Calu3 (cell line): Measurements from ENCODE around the gene MCF2L. TPM values are rescaled to one million over a fixed set of nuclear protein-coding genes. Genes with fewer than 3 reads are reported as not detected.

Source experiments
- BruUV-seq: library from RNA; stranded (reverse); fragments of 400-500 nt; replicated peaks from 2 replicates; lab custom pipeline; 2021; lab: Mats Ljungman, UMichigan
- CTCF ChIA-PET: fragments of 300-600 bp; sonication (Branson Sonifier 250); formaldehyde crosslinking; loops from one replicate; lab custom pipeline; 2022; ENCODE audit warnings: antibody characterized with exemption; lab: Charles Lee
- DNase-seq: peaks from one replicate; pipeline ENCODE4 v3.0.0; 2022
- H3K27ac Mint-ChIP-seq: one replicate; pipeline ENCODE4 v1.8.0; 2022; ENCODE audit warnings: mixed read lengths; ENCODE audit not compliant: unreplicated experiment
- H3K27me3 Mint-ChIP-seq: one replicate; pipeline ENCODE4 v1.8.0; 2022; ENCODE audit warnings: mixed read lengths; ENCODE audit not compliant: unreplicated experiment
- H3K36me3 Mint-ChIP-seq: one replicate; pipeline ENCODE4 v1.8.0; 2022; ENCODE audit warnings: mild to moderate bottlenecking, moderate library complexity, mixed read lengths; ENCODE audit not compliant: insufficient read depth, unreplicated experiment
- H3K4me1 Mint-ChIP-seq: one replicate; pipeline ENCODE4 v1.8.0; 2022; ENCODE audit warnings: mild to moderate bottlenecking, low read depth, mixed read lengths; ENCODE audit not compliant: unreplicated experiment
- H3K4me3 Mint-ChIP-seq: one replicate; pipeline ENCODE4 v1.8.0; 2022; ENCODE audit warnings: mild to moderate bottlenecking, low read depth, moderate library complexity, mixed read lengths; ENCODE audit not compliant: unreplicated experiment
- H3K9me3 Mint-ChIP-seq: one replicate; pipeline ENCODE4 v1.8.0; 2022; ENCODE audit warnings: low read depth, mixed read lengths; ENCODE audit not compliant: unreplicated experiment
- intact Hi-C: fragments of 100-400 bp; cut with micrococcal nuclease; formaldehyde crosslinking; loops from one replicate; pipeline ENCODE4 v1.10.0; 2022; ENCODE audit not compliant: unreplicated experiment
- total RNA-seq: library from RNA; stranded (reverse); gene quantifications from 2 replicates; pipeline ENCODE4 v1.2.3, GENCODE V29; 2022
- TF ChIP-seq, protein P1 (sequence below): fragments of 200-600 bp; IDR thresholded peaks from one replicate; pipeline ENCODE4 v1.8.0; 2022; ENCODE audit warnings: antibody characterized with exemption; ENCODE audit not compliant: unreplicated experiment

MCF2L gene
- total RNA-seq, 1 experiment from 2014 or later: 12.9 TPM

DNA sequence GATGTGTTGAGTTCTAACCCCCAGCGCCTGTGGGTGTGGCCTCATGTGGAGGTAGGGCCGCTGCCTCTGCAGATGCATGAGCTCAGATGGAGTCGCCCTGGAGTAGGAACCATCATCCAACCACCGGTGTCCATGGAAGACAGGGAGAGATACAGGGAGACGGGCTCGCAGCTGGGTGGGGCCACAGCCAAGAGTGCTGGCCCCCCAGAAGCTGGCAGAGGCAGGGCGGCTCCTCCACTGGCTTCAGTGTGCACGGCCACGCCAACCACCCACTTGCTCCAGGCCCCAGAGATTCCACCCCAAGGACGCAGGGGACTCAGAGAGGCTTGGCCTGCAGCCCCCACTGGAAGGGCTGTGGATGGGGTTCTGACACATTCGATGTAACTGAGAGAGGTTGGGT, 5.4 kb upstream of the MCF2L start:
- Mint-ChIP-seq H3K27me3 (no peaks in the 10 kb centered on the region), H3K4me1 (no peaks in the 10 kb centered on the region), H3K27ac (no peak overlapping the region), H3K9me3 (no peaks in the 10 kb centered on the region), H3K36me3 (peaks cover 3% of the 10 kb centered on the region), H3K4me3 (no peak overlapping the region)
- CTCF ChIA-PET: no interaction called here
- intact Hi-C loops: no loop called here
- TF ChIP-seq, protein P1, sequence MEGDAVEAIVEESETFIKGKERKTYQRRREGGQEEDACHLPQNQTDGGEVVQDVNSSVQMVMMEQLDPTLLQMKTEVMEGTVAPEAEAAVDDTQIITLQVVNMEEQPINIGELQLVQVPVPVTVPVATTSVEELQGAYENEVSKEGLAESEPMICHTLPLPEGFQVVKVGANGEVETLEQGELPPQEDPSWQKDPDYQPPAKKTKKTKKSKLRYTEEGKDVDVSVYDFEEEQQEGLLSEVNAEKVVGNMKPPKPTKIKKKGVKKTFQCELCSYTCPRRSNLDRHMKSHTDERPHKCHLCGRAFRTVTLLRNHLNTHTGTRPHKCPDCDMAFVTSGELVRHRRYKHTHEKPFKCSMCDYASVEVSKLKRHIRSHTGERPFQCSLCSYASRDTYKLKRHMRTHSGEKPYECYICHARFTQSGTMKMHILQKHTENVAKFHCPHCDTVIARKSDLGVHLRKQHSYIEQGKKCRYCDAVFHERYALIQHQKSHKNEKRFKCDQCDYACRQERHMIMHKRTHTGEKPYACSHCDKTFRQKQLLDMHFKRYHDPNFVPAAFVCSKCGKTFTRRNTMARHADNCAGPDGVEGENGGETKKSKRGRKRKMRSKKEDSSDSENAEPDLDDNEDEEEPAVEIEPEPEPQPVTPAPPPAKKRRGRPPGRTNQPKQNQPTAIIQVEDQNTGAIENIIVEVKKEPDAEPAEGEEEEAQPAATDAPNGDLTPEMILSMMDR: no peak
- no peak for DNase-seq
- no TSS peak for BruUV-seq

DNA sequence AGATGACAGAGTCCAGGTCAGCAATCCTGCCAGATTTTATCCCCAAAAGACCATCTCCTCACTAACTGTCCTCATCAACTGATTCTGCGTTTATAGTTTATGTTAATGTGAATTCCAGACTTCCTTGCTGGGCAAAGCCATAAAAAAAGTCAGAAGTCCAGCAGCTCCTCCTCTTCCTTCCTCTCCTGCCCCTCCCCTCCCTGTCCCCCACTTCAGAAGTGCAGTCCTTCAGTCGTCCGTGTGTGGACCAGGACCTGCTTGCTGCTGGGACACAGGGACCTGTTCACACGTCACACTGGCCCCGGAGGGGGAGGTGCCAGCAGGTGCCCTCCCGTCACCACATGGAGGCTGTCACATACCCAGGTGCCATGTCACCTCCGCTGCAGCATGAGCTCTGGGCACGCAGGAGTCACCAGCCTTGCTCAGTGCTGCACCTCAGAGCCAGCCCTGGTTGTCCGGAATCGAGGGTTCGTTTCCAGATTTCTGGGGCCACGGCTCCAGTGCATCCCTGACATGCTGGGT, 4.0 kb upstream of the MCF2L start:
- no peak overlapping the region for H3K27ac Mint-ChIP-seq
- TF ChIP-seq, protein P1: no peak
- BruUV-seq: no TSS peak
- CTCF ChIA-PET: no interaction called here
- no peaks in the 10 kb centered on the region for H3K9me3 Mint-ChIP-seq
- no peak for DNase-seq
- H3K36me3 Mint-ChIP-seq: peaks cover 3% of the 10 kb centered on the region
- no peak overlapping the region for H3K4me3 Mint-ChIP-seq
- no peaks in the 10 kb centered on the region for H3K4me1 Mint-ChIP-seq
- no peaks in the 10 kb centered on the region for H3K27me3 Mint-ChIP-seq
- intact Hi-C loops: no loop called here

DNA sequence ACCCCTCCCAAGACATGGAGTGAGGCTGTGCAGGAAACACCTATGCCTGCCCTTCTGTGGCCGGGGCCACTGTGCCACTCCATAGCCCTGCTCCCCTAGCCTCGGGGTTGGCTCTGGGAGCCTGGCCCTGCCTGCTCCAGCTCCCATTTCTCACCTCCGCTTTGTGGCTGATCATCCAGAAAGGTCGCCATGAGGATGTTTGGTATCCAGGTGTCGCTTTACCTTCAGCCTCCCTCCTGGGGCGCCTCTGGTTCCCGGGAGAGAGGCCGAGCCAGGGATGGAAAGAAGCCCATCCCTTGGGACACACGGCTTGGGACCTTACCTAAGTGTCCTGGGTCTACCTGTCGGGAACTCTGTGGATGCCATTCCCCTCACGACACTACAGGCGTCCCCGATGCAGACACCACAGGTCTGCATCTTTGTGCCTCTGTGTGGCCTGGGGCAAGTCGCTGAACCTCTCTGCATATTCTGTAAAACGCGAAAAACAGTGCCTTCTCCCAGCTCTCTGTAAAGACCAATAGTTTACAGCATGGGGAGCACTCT, 3.4 kb upstream of the MCF2L start:
- BruUV-seq: no TSS peak
- DNase-seq: no peak
- Mint-ChIP-seq H3K4me1 (no peaks in the 10 kb centered on the region), H3K36me3 (peaks cover 3% of the 10 kb centered on the region), H3K4me3 (no peak overlapping the region), H3K9me3 (no peaks in the 10 kb centered on the region), H3K27ac (no peak overlapping the region), H3K27me3 (no peaks in the 10 kb centered on the region)
- TF ChIP-seq, protein P1: no peak
- intact Hi-C loops: no loop called here
- CTCF ChIA-PET: no interaction called here

DNA sequence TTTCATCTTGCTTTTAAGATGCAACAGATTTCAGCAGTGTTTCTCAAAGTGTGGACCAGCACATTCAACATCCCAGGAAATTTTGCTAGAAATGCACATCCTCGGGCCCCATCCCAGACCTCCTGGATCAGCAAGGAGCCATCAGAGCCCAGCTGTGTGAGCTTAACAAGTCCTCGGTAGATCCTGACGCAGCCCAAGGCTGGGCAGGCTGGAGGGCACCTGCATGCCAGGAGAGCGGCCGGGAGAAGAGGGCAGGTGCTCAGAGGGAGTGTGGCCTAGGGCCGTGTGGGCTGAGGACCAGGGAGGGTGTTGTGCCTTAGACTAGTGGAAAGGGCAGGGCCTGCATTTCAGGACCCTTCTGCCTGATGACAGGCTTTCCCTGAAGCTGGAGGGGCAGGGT, 2.2 kb upstream of the MCF2L start:
- TF ChIP-seq, protein P1: no peak
- Mint-ChIP-seq H3K27me3 (no peaks in the 10 kb centered on the region), H3K4me3 (no peak overlapping the region), H3K36me3 (no peaks in the 10 kb centered on the region), H3K9me3 (no peaks in the 10 kb centered on the region), H3K4me1 (no peaks in the 10 kb centered on the region), H3K27ac (no peak overlapping the region)
- no peak for DNase-seq
- BruUV-seq: no TSS peak
- CTCF ChIA-PET: no interaction called here
- intact Hi-C loops: no loop called here
